Measurements from ENCODE around the gene CD5L. TPM values are rescaled to one million over a fixed set of nuclear protein-coding genes. Genes with fewer than 3 reads are reported as not detected.

The CD5L gene
- total and polyA plus RNA-seq, 10 of the 15 experiments (the other 5 are each of a cell fraction or from before 2014, with no cell fraction given), result 0.10 to 0.57 (median 0.24) TPM

GRCh38 chr1:157878059-157878458 lies 36.5 kb upstream of the CD5L start (continued):
- TF ChIP-seq HDGF (IDR thresholded peaks at IDR 0.05) (no peak), KAT2A (conservative IDR thresholded peaks at IDR 0.05; ENCODE audit: control insufficient read depth, low read depth, low read length) (no peak)
- TF ChIP-seq, protein P1, sequence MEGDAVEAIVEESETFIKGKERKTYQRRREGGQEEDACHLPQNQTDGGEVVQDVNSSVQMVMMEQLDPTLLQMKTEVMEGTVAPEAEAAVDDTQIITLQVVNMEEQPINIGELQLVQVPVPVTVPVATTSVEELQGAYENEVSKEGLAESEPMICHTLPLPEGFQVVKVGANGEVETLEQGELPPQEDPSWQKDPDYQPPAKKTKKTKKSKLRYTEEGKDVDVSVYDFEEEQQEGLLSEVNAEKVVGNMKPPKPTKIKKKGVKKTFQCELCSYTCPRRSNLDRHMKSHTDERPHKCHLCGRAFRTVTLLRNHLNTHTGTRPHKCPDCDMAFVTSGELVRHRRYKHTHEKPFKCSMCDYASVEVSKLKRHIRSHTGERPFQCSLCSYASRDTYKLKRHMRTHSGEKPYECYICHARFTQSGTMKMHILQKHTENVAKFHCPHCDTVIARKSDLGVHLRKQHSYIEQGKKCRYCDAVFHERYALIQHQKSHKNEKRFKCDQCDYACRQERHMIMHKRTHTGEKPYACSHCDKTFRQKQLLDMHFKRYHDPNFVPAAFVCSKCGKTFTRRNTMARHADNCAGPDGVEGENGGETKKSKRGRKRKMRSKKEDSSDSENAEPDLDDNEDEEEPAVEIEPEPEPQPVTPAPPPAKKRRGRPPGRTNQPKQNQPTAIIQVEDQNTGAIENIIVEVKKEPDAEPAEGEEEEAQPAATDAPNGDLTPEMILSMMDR (IDR thresholded peaks at IDR 0.05 in 2 of 3, conservative IDR thresholded peaks at IDR 0.05 in 1 of 3; ENCODE audit: control insufficient read depth in 2 of 3, extremely low read depth in 1 of 3, insufficient read depth in 1 of 3, low read depth in 3 of 3, low read length in 3 of 3), result peak; percentile 34 to 47 (median 45); a peak in 4 of 6 replicates

DNA sequence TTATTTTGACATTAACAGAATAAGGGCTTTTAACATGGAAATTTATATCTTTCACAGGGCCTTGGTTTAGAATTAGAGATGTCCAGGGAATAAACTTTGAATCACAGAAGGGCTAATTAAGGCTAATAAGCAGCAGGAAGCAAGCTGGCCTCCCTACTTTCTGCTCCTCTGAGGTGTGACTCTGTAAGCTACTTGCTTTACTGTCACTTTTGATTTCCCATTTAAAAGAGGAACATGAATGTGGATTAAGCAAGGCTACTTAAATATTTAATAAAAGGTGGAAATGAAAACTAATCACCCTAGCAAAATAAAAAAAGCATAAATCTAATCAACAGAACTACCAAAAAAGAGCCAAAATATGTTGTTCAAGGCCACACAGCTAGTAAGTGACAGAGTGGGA lies 28.9 kb upstream of the CD5L start:
- FAIRE-seq (no peak), ATAC-seq (no peak), DNase-seq (ENCODE audit: low read depth, low spot score) (no peak)
- H3K79me2 ChIP-seq (ENCODE audit: control insufficient read depth, insufficient read depth, low read length), result no peaks in the 10 kb centered on the region
- peaks cover 0 to 3% of the 10 kb centered on the region in 2 experiments; a peak in 2 of 4 replicates for H3K27me3 ChIP-seq (replicated peaks in 1 of 2; ENCODE audit: control insufficient read depth in 2 of 2, insufficient read depth in 2 of 2, low read length in 1 of 2)
- H4K20me1 ChIP-seq (ENCODE audit: control insufficient read depth, insufficient read depth), result no peaks in the 10 kb centered on the region
- SMC1A ChIA-PET (ENCODE audit: uncharacterized antibody, unreplicated experiment), result interaction anchor here (0.7 kb wide), 1 partner anchor 41 kb away, joined by 3 read pairs; no protein-coding TSS in a partner anchor
- intact Hi-C loops (cut with micrococcal nuclease; ENCODE audit: unreplicated experiment), result loop anchor here (10.0 kb wide), 1 partner anchor 254 kb away; a partner anchor contains a TSS
- H3K4me1 ChIP-seq (ENCODE audit: control insufficient read depth, insufficient read depth, low read length), result no peaks in the 10 kb centered on the region
- BruUV-seq (replicated peaks), result no TSS peak
- H3K36me3 ChIP-seq (ENCODE audit: control insufficient read depth in 2 of 2, insufficient read depth in 2 of 2, low read length in 1 of 2), result no peaks in the 10 kb centered on the region
- H3K27ac ChIP-seq (ENCODE audit: control insufficient read depth, insufficient read depth), result no peak overlapping the region
- CTCF ChIA-PET, result no interaction called here
- no peak overlapping the region for H3K4me3 ChIP-seq
- in situ Hi-C loops (cut with MboI), result no loop called here
- H2AFZ ChIP-seq (ENCODE audit: control insufficient read depth, low read depth, low read length), result no peak overlapping the region
- POLR2A ChIA-PET, result no interaction called here
- no peak overlapping the region for H3K4me2 ChIP-seq (ENCODE audit: control insufficient read depth, insufficient read depth)
- no peak overlapping the region for H3K9ac ChIP-seq (ENCODE audit: control insufficient read depth, insufficient read depth, low read length)
- H3K9me3 ChIP-seq (replicated peaks; ENCODE audit: control insufficient read depth, insufficient read depth, low read length), result no peaks in the 10 kb centered on the region
- RAD21 ChIA-PET (ENCODE audit: unreplicated experiment), result no interaction called here
- TF ChIP-seq TAF1 (IDR thresholded peaks at IDR 0.05; ENCODE audit: borderline replicate concordance, low read depth, low read length) (no peak), SIX5 (IDR thresholded peaks at IDR 0.05; ENCODE audit: low read depth, low read length, severe bottlenecking) (no peak), SMAD1 (IDR thresholded peaks at IDR 0.05; ENCODE audit: low read depth, partially characterized antibody) (no peak), RELB (IDR thresholded peaks at IDR 0.05; ENCODE audit: low read depth) (no peak), RBBP5 (conservative IDR thresholded peaks at IDR 0.05) (no peak), ETV6 (conservative IDR thresholded peaks at IDR 0.05 in 1 of 2, IDR thresholded peaks at IDR 0.05 in 1 of 2; ENCODE audit: borderline replicate concordance in 1 of 2, low read depth in 1 of 2) (no peak), SP1 (IDR thresholded peaks at IDR 0.05; ENCODE audit: low read depth, low read length) (no peak), HCFC1 (IDR thresholded peaks at IDR 0.05; ENCODE audit: low read length) (no peak)
- TF ChIP-seq, protein P2, sequence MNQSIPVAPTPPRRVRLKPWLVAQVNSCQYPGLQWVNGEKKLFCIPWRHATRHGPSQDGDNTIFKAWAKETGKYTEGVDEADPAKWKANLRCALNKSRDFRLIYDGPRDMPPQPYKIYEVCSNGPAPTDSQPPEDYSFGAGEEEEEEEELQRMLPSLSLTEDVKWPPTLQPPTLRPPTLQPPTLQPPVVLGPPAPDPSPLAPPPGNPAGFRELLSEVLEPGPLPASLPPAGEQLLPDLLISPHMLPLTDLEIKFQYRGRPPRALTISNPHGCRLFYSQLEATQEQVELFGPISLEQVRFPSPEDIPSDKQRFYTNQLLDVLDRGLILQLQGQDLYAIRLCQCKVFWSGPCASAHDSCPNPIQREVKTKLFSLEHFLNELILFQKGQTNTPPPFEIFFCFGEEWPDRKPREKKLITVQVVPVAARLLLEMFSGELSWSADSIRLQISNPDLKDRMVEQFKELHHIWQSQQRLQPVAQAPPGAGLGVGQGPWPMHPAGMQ (IDR thresholded peaks at IDR 0.05; ENCODE audit: borderline replicate concordance), result no peak
- TF ChIP-seq, protein P3, sequence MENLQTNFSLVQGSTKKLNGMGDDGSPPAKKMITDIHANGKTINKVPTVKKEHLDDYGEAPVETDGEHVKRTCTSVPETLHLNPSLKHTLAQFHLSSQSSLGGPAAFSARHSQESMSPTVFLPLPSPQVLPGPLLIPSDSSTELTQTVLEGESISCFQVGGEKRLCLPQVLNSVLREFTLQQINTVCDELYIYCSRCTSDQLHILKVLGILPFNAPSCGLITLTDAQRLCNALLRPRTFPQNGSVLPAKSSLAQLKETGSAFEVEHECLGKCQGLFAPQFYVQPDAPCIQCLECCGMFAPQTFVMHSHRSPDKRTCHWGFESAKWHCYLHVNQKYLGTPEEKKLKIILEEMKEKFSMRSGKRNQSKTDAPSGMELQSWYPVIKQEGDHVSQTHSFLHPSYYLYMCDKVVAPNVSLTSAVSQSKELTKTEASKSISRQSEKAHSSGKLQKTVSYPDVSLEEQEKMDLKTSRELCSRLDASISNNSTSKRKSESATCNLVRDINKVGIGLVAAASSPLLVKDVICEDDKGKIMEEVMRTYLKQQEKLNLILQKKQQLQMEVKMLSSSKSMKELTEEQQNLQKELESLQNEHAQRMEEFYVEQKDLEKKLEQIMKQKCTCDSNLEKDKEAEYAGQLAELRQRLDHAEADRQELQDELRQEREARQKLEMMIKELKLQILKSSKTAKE (IDR thresholded peaks at IDR 0.05; ENCODE audit: low read depth, poor library complexity, severe bottlenecking), result no peak
- TF ChIP-seq, protein P4, sequence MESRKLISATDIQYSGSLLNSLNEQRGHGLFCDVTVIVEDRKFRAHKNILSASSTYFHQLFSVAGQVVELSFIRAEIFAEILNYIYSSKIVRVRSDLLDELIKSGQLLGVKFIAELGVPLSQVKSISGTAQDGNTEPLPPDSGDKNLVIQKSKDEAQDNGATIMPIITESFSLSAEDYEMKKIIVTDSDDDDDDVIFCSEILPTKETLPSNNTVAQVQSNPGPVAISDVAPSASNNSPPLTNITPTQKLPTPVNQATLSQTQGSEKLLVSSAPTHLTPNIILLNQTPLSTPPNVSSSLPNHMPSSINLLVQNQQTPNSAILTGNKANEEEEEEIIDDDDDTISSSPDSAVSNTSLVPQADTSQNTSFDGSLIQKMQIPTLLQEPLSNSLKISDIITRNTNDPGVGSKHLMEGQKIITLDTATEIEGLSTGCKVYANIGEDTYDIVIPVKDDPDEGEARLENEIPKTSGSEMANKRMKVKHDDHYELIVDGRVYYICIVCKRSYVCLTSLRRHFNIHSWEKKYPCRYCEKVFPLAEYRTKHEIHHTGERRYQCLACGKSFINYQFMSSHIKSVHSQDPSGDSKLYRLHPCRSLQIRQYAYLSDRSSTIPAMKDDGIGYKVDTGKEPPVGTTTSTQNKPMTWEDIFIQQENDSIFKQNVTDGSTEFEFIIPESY (IDR thresholded peaks at IDR 0.05), result no peak
